HG02840 (cell line): ENCODE results near the gene ARHGEF37.
A peak's percentile ranks its signal among the peaks of the same experiment; 100 is the strongest.
"Not testable (repeated sequence)": the region's sequence is repeated elsewhere in the genome, so short reads cannot be mapped to it uniquely, and the experiment has no call there.

ENCODE experiments used
- ATAC-seq: cut with Tn5 transposase; IDR thresholded peaks from one replicate; pipeline ENCODE4 v1.9.1; 2021; ENCODE audit warnings: mild to moderate bottlenecking, moderate library complexity, moderate number of reproducible peaks; ENCODE audit not compliant: unreplicated experiment, low FRiP score

The ARHGEF37 gene

GRCh38 chr5:149667084-149667828 is 86.0 kb downstream of the ARHGEF37 start:
- ATAC-seq, result no peak

GRCh38 chr5:149667829-149668330 is 86.6 kb downstream of the ARHGEF37 start:
- no peak for ATAC-seq

- ATAC-seq, result not testable (repeated sequence)
Observed at GRCh38 chr5:149669273-149669672, 88.0 kb downstream of the ARHGEF37 start.

GRCh38 chr5:149671544-149671943 is 90.2 kb downstream of the ARHGEF37 start:
- no peak for ATAC-seq

- no peak for ATAC-seq
Observed at GRCh38 chr5:149672701-149673476, 91.6 kb downstream of the ARHGEF37 start.

- no peak for ATAC-seq
Observed at GRCh38 chr5:149674686-149675085, 93.4 kb downstream of the ARHGEF37 start.

- ATAC-seq, result no peak
Observed at GRCh38 chr5:149675610-149676201, 94.4 kb downstream of the ARHGEF37 start.

- no peak for ATAC-seq
Observed at GRCh38 chr5:149677731-149678130, 96.4 kb downstream of the ARHGEF37 start.

GRCh38 chr5:149679876-149680809 is 98.8 kb downstream of the ARHGEF37 start:
- ATAC-seq, result peak; percentile 30

GRCh38 chr5:149680810-149681221 is 99.5 kb downstream of the ARHGEF37 start:
- peak; percentile 96 for ATAC-seq

GRCh38 chr5:149681252-149681651 is 100.0 kb downstream of the ARHGEF37 start:
- no peak for ATAC-seq

GRCh38 chr5:149681922-149682321 is 100.6 kb downstream of the ARHGEF37 start:
- ATAC-seq, result no peak

- ATAC-seq, result no peak
Observed at GRCh38 chr5:149682532-149683075, 101.3 kb downstream of the ARHGEF37 start.

- no peak for ATAC-seq
Observed at GRCh38 chr5:149683964-149684363, 102.7 kb downstream of the ARHGEF37 start.

GRCh38 chr5:149684371-149684770 is 103.1 kb downstream of the ARHGEF37 start:
- no peak for ATAC-seq
